A549 (cell line): Measurements from ENCODE around the gene TRANK1.

Source experiments
- CEBPB ChIP-seq, 2 experiments: fragments of >200 bp in 1 of 2; sonication (Bioruptor Twin) in 1 of 2; formaldehyde crosslinking in 1 of 2; IDR thresholded peaks; 2 replicates each; pipeline ENCODE4 v1.6.1; 2012 to 2016
- MAZ ChIP-seq: fragments of 150-350 bp; IDR thresholded peaks from 2 replicates; pipeline ENCODE4 v1.6.1; 2014; ENCODE audit warnings: antibody characterized with exemption, low read depth, low read length, borderline replicate concordance
- NFE2L2 ChIP-seq: fragments of 150-350 bp; conservative IDR thresholded peaks from 2 replicates; pipeline ENCODE4 v1.6.1; 2014; ENCODE audit warnings: low read length
- POLR2A ChIP-seq: IDR thresholded peaks from 2 replicates; pipeline ENCODE4 v1.6.1; 2012; ENCODE audit warnings: mild to moderate bottlenecking, low read length
- RFX5 ChIP-seq: fragments of 450-650 bp; IDR thresholded peaks from 2 replicates; pipeline ENCODE4 v1.7.1; 2014; ENCODE audit warnings: antibody characterized with exemption, mild to moderate bottlenecking, moderate library complexity
- SMC3 ChIP-seq: fragments of >200 bp; sonication (Bioruptor Twin); formaldehyde crosslinking; IDR thresholded peaks from 3 replicates; pipeline ENCODE4 v1.6.1; 2018; ENCODE audit warnings: inconsistent platforms
- ZC3H11A ChIP-seq: fragments of 450-650 bp; IDR thresholded peaks from 2 replicates; pipeline ENCODE4 v1.6.1; 2014; ENCODE audit warnings: antibody characterized with exemption, mild to moderate bottlenecking
- ZFP36 ChIP-seq: fragments of 450-650 bp; IDR thresholded peaks from 2 replicates; pipeline ENCODE4 v1.6.1; 2014; ENCODE audit warnings: borderline replicate concordance; ENCODE audit not compliant: partially characterized antibody
- TF ChIP-seq, protein P1 (sequence below): fragments of >200 bp; sonication (Bioruptor Twin); formaldehyde crosslinking; IDR thresholded peaks from 3 replicates; pipeline ENCODE4 v1.5.1; 2016
- TF ChIP-seq, protein P2 (sequence below): IDR thresholded peaks from 2 replicates; pipeline ENCODE4 v1.6.1; 2012
- TF ChIP-seq, protein P3 (sequence below): IDR thresholded peaks from 2 replicates; pipeline ENCODE4 v1.6.1; 2012; ENCODE audit warnings: low read depth, borderline replicate concordance
- TF ChIP-seq, protein P4 (sequence below): fragments of 250-450 bp; sonication (Bioruptor Pico); IDR thresholded peaks from 2 replicates; pipeline ENCODE4 v1.5.0; 2021; ENCODE audit warnings: mild to moderate bottlenecking, moderate library complexity, borderline replicate concordance

DNA sequence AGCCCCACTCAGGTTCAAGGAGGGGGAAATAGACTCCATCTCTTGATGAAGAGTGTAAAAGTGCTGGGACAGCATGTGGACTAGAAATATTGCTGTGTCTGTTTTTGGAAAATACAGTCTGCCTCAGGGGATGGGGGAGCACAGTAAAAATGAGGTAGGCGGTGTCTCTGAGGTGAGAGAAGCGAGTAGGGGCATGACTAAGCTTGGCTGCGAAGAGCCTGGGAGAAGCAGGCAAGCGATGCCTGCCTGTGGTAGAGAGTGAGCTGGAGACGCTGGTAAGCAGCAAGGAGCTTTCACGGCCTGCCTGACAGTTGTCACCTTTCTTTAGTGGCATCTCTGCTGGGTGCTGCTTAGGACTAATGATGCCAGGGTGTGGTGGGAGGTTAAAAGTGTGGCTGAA is 131.5 kb downstream of the TRANK1 start:
- TF ChIP-seq, protein P1, sequence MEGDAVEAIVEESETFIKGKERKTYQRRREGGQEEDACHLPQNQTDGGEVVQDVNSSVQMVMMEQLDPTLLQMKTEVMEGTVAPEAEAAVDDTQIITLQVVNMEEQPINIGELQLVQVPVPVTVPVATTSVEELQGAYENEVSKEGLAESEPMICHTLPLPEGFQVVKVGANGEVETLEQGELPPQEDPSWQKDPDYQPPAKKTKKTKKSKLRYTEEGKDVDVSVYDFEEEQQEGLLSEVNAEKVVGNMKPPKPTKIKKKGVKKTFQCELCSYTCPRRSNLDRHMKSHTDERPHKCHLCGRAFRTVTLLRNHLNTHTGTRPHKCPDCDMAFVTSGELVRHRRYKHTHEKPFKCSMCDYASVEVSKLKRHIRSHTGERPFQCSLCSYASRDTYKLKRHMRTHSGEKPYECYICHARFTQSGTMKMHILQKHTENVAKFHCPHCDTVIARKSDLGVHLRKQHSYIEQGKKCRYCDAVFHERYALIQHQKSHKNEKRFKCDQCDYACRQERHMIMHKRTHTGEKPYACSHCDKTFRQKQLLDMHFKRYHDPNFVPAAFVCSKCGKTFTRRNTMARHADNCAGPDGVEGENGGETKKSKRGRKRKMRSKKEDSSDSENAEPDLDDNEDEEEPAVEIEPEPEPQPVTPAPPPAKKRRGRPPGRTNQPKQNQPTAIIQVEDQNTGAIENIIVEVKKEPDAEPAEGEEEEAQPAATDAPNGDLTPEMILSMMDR = no peak
- TF ChIP-seq SMC3 (no peak), NFE2L2 (no peak), ZC3H11A (no peak), MAZ (no peak), POLR2A (no peak), ZFP36 (no peak), RFX5 (no peak), CEBPB (IDR thresholded peaks at IDR 0.05) (no peak)
- TF ChIP-seq, protein P2, sequence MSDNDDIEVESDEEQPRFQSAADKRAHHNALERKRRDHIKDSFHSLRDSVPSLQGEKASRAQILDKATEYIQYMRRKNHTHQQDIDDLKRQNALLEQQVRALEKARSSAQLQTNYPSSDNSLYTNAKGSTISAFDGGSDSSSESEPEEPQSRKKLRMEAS = no peak
- TF ChIP-seq, protein P3, sequence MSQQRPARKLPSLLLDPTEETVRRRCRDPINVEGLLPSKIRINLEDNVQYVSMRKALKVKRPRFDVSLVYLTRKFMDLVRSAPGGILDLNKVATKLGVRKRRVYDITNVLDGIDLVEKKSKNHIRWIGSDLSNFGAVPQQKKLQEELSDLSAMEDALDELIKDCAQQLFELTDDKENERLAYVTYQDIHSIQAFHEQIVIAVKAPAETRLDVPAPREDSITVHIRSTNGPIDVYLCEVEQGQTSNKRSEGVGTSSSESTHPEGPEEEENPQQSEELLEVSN = no peak
- TF ChIP-seq, protein P4, sequence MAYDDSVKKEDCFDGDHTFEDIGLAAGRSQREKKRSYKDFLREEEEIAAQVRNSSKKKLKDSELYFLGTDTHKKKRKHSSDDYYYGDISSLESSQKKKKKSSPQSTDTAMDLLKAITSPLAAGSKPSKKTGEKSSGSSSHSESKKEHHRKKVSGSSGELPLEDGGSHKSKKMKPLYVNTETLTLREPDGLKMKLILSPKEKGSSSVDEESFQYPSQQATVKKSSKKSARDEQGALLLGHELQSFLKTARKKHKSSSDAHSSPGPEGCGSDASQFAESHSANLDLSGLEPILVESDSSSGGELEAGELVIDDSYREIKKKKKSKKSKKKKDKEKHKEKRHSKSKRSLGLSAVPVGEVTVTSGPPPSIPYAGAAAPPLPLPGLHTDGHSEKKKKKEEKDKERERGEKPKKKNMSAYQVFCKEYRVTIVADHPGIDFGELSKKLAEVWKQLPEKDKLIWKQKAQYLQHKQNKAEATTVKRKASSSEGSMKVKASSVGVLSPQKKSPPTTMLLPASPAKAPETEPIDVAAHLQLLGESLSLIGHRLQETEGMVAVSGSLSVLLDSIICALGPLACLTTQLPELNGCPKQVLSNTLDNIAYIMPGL (CRISPR knock-in tag) = no peak
